Natural killer cell (primary cell): ENCODE data around the gene OPN1LW. TPM values are rescaled to one million over a fixed set of nuclear protein-coding genes. Genes with fewer than 3 reads are reported as not detected.

Experiments
- ATAC-seq, 3 donors: fragments of 150-1000 bp in 2 of 3; fragments of 200-7000 bp in 1 of 3; cut with Tn5 transposase; 1 replicate in 1 of 3; 2 replicates in 2 of 3; pipeline ENCODE4 v1.10.0; 2021; ENCODE audit warnings: mild to moderate bottlenecking in 2 of 3, moderate library complexity in 2 of 3
- DNase-seq, 2 donors: peaks; one replicate each; pipeline versions ENCODE4 v3.0.0 to v3.0.0-alpha.2; 2013 to 2021; ENCODE audit warnings: mixed read lengths in 1 of 2
- H3K27ac ChIP-seq: one replicate; pipeline ENCODE4 v1.5.1; 2013; ENCODE audit warnings: mild to moderate bottlenecking, low read length
- H3K27me3 ChIP-seq: one replicate; pipeline ENCODE4 v1.6.1; 2013; ENCODE audit warnings: low read length; ENCODE audit not compliant: control insufficient read depth, insufficient read depth
- H3K36me3 ChIP-seq: one replicate; pipeline ENCODE4 v1.6.1; 2013; ENCODE audit warnings: low read length; ENCODE audit not compliant: control insufficient read depth, insufficient read depth
- H3K4me1 ChIP-seq: one replicate; pipeline ENCODE4 v1.6.1; 2013; ENCODE audit warnings: low read length; ENCODE audit not compliant: control insufficient read depth, insufficient read depth
- H3K4me3 ChIP-seq: one replicate; pipeline ENCODE4 v1.5.1; 2013; ENCODE audit warnings: low read length
- H3K9me3 ChIP-seq: one replicate; pipeline ENCODE4 v1.6.1; 2013; ENCODE audit warnings: low read length; ENCODE audit not compliant: control insufficient read depth, insufficient read depth
- H3K27ac Mint-ChIP-seq, 2 donors: one replicate each; pipeline ENCODE4 v1.8.0; 2022; ENCODE audit warnings: mild to moderate bottlenecking in 2 of 2, mixed read lengths in 2 of 2, moderate library complexity in 1 of 2
- H3K27me3 Mint-ChIP-seq, 2 donors: one replicate each; pipeline ENCODE4 v1.8.0; 2022; ENCODE audit warnings: low read depth in 2 of 2, mixed read lengths in 2 of 2
- H3K36me3 Mint-ChIP-seq: one replicate; pipeline ENCODE4 v1.8.0; 2022; ENCODE audit warnings: mixed read lengths
- H3K4me1 Mint-ChIP-seq, 2 donors: one replicate each; pipeline ENCODE4 v1.8.0; 2022; ENCODE audit warnings: mixed read lengths in 2 of 2
- H3K4me3 Mint-ChIP-seq: one replicate; pipeline ENCODE4 v1.8.0; 2022; ENCODE audit warnings: mild to moderate bottlenecking, moderate library complexity, mixed read lengths
- H3K9me3 Mint-ChIP-seq, 2 donors: one replicate each; pipeline ENCODE4 v1.8.0; 2022; ENCODE audit warnings: mixed read lengths in 2 of 2
- CTCF ChIP-seq: fragments of 200-600 bp; IDR thresholded peaks from one replicate; pipeline ENCODE4 v1.8.0; 2022; ENCODE audit warnings: antibody characterized with exemption
- WGBS: methylation state at CpG from one replicate; pipeline ENCODE4 v1.1.7; 2013; ENCODE audit warnings: missing lambda C conversion rate; ENCODE audit not compliant: insufficient coverage; 5-methylcytosine and 5-hydroxymethylcytosine counted together
- intact Hi-C: fragments of 100-400 bp; cut with micrococcal nuclease; formaldehyde crosslinking; loops from one replicate; pipeline ENCODE4 v1.14.2; 2022
- total RNA-seq, 4 donors: library from RNA; stranded (reverse); fragments of 120-200 nt in 1 of 4; gene quantifications; one replicate each; pipeline versions ENCODE4 v1.2.3 to v1.2.4, GENCODE V29; 2013 to 2022

OPN1LW gene
- total RNA-seq, 3 donors from 2014 or later (not counting 1 experiment from before 2014, with no cell fraction given): not detected

DNA sequence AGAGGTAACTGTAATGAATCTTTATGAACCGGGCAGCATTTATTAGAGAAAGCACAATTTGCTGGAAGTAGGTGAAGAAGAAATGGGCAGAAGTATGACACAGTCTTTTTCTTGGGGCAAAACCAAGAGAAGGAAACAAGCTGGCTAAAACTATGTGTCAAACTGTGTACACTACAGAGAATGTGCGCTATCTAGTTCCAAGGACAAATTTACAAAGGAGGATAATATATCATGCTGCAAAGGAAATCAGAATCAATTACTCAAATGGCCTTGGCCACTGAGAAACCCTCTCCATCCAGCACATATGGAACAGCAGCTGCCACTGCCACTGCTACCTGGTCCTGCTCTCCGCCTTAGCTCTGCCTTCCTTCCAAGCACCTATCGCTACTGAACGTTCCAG is 29.4 kb upstream of the OPN1LW start:
- H3K9me3 Mint-ChIP-seq: no peaks in the 10 kb centered on the region

DNA sequence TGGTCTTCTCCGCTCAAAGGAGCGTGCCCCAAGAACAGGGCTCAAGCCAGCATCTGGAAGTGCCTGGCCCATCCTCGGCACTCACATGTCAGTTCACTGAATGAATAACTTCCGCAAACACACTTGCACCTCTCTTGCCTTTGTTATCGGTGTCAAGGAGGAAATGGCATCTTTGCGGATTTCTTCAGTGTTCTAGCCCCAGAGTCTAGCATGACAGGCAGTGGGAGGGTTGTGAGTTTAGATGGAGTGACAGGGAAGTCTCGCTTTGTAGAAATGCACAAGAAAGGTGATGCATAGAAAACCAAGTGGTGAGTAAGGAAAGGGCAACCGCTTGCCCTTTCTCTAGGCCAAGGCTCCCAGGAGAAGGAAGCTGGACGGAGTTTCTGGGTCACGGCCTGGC is 29.0 kb upstream of the OPN1LW start:
- Mint-ChIP-seq H3K9me3 (no peaks in the 10 kb centered on the region), H3K36me3 (no peaks in the 10 kb centered on the region), H3K27me3 (peaks cover 0 to 17% of the 10 kb centered on the region in 2 donors), H3K27ac (peak overlapping the region in 1 of 2 donors; percentile 52), H3K4me3 (no peak overlapping the region), H3K4me1 (no peaks in the 10 kb centered on the region)
- peak in 1 of 2 donors; percentile 12 for DNase-seq
- intact Hi-C loops: no loop called here
- H3K9me3 ChIP-seq: no peaks in the 10 kb centered on the region
- no peak for TF ChIP-seq CTCF
- no peaks in the 10 kb centered on the region for H3K36me3 ChIP-seq
- no peak overlapping the region for H3K4me3 ChIP-seq
- no peak overlapping the region for H3K27ac ChIP-seq
- 85% methylated on average over 10 of the region's 10 CpGs for WGBS
- peaks cover 5% of the 10 kb centered on the region for H3K4me1 ChIP-seq
- ATAC-seq: peak; percentile 22 to 49 (median 34)
- no peaks in the 10 kb centered on the region for H3K27me3 ChIP-seq

More for the DNA sequence above, 29.4 kb upstream of the OPN1LW start:
- peaks cover 5% of the 10 kb centered on the region for H3K4me1 ChIP-seq
- Mint-ChIP-seq H3K4me3 (no peak overlapping the region), H3K36me3 (no peaks in the 10 kb centered on the region), H3K27ac (peak overlapping the region in 1 of 2 donors; percentile 52), H3K4me1 (no peaks in the 10 kb centered on the region), H3K27me3 (peaks cover 0 to 17% of the 10 kb centered on the region in 2 donors)
- H3K9me3 ChIP-seq: no peaks in the 10 kb centered on the region
- H3K4me3 ChIP-seq: no peak overlapping the region
- no peak overlapping the region for H3K27ac ChIP-seq
- DNase-seq (no peak), ATAC-seq (no peak)
- H3K27me3 ChIP-seq: no peaks in the 10 kb centered on the region
- WGBS: 92% methylated on average over 4 of the region's 5 CpGs
- intact Hi-C loops: no loop called here
- no peaks in the 10 kb centered on the region for H3K36me3 ChIP-seq
- TF ChIP-seq CTCF: no peak

- no peaks in the 10 kb centered on the region for H3K9me3 ChIP-seq
- intact Hi-C loops: no loop called here
- Mint-ChIP-seq H3K27me3 (peaks cover 0 to 17% of the 10 kb centered on the region in 2 donors), H3K36me3 (no peaks in the 10 kb centered on the region), H3K4me3 (no peak overlapping the region), H3K4me1 (no peaks in the 10 kb centered on the region), H3K27ac (no peak overlapping the region), H3K9me3 (no peaks in the 10 kb centered on the region)
- 95% methylated on average over 4 of the region's 5 CpGs for WGBS
- no peaks in the 10 kb centered on the region for H3K27me3 ChIP-seq
- peaks cover 5% of the 10 kb centered on the region for H3K4me1 ChIP-seq
- no peak for TF ChIP-seq CTCF
- no peak overlapping the region for H3K4me3 ChIP-seq
- ATAC-seq (no peak), DNase-seq (no peak)
- H3K27ac ChIP-seq: no peak overlapping the region
- no peaks in the 10 kb centered on the region for H3K36me3 ChIP-seq
These were observed 28.3 kb upstream of the OPN1LW start for GRCh38 chrX:154115750-154116149.
